SIG-M5 treated with dmso at 0.1 percent for 504 hours (cell line): ENCODE results near the gene PCNT.

Experiments used
- DNase-seq: peaks from one replicate; lab custom pipeline; 2025; ENCODE audit not compliant: unreplicated experiment; lab: John Stamatoyannopoulos, UW

PCNT gene

DNA sequence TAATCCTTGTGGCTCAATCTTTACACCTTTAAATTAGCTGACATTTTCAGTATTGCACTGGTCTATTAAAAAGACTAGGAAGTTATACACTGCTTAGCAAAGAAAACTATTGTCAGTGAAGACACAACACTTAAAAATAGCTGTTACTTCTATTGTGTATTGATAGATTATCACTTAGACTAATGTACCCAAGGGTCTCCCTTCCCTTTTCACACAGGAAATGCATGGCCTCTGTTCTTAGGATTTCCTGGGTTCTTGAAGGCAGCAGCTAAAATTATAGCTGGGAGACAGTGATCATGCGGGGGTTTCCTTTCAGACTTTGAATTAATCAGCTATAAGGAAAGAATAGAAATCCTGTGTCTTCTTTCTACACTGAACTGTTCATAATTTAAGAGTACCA is 147.6 kb downstream of the PCNT start:
- no peak for DNase-seq

DNA sequence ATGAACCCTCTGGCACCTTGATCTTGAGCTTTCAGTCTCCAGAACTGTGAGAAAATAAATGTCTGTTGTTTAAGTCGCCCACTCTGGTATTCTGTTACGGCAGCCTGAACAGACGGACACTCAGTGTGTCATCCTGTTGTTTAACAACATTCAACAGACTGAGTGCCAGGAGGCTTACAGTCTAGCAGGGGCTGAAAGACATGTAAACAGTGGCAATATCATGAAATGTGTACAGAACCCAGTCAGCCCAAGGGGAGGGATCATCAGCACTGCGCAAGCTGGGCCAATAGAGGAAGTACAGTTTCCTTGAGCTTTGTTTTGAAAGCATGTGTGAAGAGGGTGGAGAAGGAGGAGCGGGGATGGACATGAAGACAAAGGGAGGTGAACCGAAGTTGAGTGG is 148.3 kb downstream of the PCNT start:
- DNase-seq = peak; percentile 86

DNA sequence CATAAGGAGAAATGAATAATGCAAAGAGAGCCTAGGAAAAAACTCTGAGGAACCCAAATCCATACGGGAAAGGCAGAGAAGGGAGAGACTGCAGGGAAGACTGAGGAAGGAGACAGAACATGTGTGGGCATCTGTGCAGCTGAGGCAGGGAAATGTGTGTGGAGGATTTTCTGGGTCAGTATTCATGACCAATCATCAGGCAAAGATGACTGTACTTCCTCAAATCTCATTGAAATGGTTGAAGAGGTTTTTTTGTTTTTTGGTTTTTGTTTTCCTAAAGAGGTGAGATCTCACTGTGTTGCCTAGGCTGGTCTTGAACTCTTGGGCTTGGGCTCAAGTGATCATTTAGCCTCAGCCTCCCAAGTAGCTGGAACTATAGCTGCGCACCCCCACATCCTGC is 150.4 kb downstream of the PCNT start:
- no peak for DNase-seq

DNA sequence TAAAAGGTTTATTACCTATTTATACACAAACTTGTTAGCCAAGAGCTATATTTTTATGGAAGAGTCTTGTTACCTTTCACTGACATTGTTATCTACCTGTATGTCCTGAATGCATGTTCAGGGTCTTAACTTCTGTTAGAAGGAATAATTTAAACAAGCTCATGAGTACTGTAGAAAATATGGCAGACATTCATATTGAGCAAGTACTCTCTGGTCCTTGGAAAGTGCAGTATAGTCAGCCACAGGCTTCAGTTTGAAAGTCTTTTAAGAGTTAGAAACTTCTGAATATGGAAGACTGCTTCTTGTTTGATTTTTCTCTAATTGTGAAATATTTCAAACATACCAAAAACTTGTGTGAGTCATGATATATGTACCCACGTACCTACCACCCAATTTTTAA is 151.3 kb downstream of the PCNT start:
- DNase-seq = no peak

DNA sequence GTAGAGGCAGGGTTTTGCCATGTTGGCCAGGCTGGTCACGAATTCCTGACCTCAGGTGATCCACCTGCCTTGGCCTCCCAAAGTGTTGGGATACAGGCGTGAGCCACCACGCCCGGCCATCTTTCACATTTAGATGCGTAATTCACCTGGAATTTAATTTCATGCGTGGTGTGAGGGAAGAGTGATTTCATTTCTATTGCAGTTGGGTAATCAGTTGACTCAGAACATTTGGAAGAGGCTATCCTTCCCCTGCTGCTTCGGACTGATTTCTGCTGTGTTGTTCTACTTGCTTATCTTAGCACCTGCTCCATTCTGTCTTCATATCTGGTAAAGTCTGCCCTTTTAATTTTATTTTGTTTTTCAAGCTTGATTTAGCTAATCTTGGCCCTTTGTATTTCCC is 153.8 kb downstream of the PCNT start:
- DNase-seq = no peak

DNA sequence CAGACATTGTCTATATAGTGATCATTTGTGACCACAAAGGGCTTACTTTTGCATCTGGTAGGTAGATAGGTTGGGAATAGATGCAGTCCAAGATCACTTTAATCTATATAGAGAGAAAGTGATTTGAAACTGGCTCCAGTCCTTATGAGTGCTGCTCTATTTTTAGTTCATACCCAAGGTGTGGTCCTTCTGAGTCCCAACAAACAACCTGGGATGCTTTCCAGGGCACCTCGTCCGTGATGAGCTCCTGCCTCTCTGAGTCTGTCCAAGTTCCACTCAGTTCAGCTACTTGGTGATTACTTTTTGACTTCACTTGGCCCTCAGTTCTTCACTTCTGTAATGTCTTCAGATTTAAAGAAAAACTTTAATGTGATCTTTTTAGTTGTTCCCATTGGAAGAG is 155.0 kb downstream of the PCNT start:
- DNase-seq = no peak

DNA sequence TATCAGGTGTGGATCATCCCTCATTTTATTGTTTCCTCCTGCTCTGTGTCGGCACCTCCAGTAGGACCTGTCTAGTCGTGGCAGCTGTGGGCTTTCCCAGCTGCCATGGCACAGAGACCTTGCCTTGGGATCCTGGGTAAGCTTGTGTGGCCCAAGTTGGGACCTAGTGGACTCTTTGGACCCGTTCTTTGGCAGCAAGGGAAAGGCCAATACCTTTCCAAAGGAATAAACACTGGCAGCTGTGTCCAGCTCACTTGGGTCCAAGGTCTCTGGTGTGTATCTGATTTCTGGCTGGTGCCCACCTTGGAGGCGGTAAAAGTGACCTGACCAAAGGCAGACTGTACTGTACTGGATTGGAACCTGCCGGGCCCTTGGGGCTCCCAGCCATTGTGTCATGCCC is 156.5 kb downstream of the PCNT start:
- DNase-seq = no peak

DNA sequence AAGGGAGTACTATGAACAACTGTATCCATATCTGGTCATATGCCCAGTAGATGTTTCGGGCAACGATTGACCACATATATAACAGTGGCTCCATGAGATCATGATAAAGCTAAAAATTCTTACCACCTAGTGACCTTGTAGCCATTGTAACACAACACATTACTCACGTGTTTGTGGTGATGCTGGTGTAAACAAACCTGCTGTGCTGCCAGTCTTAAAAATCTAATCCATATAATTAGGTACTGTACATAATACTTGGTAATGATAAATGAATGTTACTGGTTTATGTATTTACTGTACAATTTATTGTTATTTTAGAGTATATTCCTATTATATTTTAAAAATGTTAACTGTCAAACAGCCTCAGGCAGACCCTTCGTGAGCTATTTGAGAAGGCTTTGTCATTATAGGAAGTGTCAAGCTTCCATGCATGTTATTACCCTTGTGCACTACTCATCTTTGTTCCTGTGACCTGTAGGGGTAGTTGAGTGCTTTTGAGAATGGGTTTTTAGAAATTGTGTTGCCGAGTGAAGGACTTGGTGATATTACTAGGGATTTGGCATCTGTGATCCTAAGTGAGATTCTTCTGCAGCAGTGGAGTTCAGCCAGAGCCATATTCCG is 158.4 kb downstream of the PCNT start:
- no peak for DNase-seq

DNA sequence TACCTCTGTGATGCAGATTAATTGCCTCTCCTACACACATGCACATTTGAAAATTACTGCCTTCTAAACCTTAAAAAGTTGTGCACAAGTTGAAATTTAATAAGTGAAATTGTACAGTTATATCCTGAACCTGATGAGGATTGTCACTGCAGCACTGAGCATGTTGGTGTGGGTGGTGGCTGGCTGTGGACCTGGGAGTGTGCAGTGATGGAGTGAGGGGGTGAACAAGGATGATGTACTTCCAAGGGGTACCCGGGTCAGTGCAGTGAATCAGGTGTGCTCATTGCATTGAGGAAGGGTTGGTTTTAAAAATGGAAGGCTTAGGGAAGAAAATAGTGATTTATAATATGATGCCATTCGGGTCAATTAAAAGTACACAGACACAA is 158.9 kb downstream of the PCNT start:
- no peak for DNase-seq

DNA sequence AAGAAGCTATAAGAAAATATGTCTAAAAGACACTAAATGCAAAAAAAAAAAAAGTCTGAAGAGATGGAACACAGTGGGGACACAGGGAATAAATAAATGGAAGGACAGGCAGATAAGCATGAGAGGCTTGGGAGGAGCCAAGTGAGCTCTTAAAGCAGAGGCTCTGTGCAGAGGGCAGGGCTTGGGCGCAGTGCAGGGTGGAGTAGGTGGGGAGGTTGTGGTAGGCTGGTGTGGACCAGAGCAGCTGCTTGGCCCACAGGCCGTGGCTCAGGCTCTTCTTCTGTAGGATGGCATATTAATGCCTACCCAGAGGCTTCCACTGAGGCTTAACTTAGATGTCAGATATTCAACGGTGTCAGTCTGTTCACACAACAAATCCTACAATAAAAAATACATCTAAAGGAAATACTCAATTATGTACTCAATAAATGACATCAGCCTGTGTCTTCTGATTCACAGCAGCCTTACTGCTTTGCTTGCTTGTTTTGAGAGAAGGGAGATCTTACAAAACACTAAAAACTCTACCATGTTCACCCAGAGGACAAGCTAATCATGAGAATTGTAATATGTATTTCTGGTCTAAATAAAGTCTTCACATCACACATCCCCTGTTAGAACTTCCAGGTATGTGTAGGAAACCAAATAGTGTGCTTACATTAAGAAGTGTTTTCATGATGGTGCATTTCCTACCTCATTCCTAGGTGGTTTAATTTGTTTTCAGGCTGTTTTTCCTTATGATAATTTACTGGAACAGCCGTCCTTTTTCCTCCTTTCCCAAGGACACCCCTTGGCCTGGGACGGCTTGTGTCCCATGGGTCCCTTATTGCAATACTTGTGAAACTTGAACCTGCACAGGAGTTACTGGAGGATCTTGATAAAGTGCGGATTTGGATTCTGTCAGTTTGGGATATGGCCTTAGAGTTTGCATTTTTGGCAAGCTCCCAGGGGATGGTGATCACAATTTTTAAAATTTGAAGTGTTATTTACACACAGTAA is 159.6 kb downstream of the PCNT start:
- DNase-seq = no peak

DNA sequence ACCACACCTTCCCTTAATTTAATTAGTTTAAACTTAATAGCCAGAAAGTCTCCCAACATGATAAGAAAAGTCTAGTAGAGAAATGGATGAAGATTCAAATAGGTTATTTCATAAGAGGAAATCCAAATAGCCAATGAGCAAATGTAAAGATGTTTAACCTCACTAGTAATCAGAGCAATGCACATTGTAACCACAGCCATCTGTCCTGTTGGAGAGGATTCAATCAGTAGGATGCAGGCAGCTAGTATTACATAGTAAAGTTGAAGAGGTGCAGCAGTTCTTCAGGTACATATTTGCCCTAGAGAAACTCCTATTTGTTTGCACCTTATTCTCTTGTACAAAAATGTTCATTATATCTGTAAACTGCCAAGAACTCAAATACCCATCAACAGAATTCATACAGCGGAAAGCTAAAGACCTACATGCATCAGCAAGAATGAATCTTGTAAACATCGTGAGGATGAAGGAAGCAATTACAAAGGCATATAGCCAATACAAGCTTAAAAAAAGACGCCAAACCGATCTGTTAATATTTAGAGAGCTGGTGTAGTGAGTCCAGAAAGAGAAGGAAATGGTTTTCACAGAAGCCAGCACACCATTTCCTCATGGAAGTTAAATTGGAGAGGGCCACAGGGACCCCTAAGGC is 162.6 kb downstream of the PCNT start:
- no peak for DNase-seq

DNA sequence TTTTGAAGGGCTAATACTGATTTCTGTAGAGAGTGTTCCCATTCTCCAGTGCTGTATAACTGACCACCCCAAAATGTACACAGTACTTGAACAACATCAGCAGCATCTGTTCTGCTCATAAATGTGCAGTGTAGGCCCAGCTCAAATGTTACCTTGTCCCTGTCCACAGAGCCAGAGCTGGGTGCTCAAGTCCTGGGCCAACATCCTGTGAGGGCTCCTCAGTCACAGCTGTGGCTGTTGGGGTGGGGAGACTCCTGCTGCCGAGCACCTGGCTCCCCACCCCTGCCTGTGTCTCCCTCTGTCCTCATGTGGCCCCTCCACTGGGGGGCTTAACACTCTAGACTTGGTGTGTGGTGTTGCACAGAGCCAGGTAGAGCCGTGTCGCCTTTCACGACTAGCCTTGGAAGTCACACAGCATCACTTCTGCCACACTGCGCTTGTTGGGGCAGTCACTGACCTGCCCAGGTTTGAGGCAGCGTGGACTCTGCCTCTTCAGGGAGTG is 165.3 kb downstream of the PCNT start:
- DNase-seq = no peak

DNA sequence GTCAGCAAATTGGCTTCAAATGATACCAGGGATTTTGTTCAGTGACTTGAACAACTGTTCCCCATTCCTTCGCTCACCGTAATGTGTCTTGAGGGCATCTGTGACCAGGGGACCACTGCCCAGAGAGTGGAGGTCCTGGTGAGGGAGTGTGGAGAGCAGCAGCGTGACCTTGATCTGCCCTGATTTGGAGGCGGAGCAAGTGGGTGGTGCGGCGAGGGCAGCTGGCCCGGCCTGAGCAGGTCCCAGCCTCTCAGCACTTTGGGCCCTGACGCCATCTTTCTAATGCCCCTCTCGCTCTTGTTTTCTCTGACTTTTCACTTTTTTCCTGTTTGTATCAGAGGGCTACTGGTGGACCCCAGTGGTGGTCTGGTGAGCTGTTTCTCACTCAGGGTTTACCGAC is 165.8 kb downstream of the PCNT start:
- no peak for DNase-seq

DNA sequence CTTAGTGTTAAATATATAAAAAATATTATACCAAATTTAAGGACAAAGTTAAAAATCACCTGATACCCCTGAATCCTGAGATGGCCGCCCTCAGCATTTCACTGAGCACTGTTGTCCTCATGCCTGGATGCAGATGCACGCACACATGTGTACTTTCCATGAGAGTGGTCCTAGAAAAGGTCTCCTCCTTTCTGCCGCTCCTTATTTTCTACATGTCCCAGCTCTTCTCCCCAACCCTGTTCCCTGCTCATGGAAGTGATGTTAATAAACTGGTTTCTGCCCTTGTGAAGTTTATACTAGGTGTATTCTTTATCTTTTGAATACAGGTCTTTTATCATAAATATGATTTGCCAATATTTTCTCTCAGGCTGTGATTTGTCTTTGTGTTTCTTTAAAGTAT is 167.6 kb downstream of the PCNT start:
- no peak for DNase-seq

DNA sequence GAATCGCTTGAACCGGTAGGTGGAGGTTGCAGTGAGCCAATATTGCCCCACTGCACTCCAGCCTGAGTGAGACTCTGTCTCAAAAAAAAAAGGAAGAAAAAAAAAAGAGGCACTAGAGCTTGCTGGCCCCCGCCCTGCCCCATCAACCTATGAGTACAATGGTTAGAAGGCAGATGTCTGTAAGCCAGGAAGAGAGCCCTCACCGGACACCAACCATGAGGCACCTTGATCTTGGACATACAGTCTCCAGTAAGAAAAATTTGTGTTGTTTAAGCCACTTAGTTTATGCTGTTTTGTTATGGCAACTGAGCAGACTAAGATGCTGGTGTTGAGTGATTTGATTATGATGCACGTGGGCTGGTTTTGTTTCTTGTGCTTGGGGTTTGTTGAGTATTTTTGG is 168.9 kb downstream of the PCNT start:
- no peak for DNase-seq

DNA sequence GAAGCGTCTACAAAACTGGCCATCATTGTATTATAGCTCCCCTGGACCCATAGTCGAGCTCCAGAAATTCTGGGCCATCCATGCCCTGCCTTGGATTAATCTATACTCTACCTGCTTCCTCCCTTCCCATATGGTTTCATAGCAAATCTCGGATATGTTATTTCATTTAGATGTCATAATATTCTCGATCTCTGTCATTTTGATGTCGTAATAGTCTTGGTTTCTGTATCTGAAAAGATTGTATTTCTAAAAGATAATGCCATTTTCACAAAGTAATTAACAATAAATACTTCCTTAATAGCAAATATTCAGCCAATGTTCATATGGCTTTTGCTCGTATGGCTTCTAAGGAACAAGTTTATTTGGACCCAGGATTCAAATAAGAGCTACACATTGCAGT is 169.9 kb downstream of the PCNT start:
- DNase-seq = no peak
